Upper lobe of right lung (tissue), 1 donor: Measurements from ENCODE around the gene TAS1R3. TPM values are rescaled to one million over a fixed set of nuclear protein-coding genes. Genes with fewer than 3 reads are reported as not detected.
A peak's percentile ranks its signal among the peaks of the same experiment; 100 is the strongest.

Experiments
- ATAC-seq: fragments of 200-7000 bp; cut with Tn5 transposase; one replicate; pipeline ENCODE4 v1.9.1; 2020; ENCODE audit warnings: mild to moderate bottlenecking, moderate library complexity
- DNase-seq: peaks from one replicate; pipeline ENCODE4 v3.0.0-alpha.2; 2020
- H3K27ac ChIP-seq: fragments of 200-600 bp; one replicate; pipeline ENCODE4 v1.8.0; 2022
- H3K27me3 ChIP-seq: fragments of 200-600 bp; one replicate; pipeline ENCODE4 v1.8.0; 2022; ENCODE audit warnings: mild to moderate bottlenecking
- H3K36me3 ChIP-seq: fragments of 200-600 bp; one replicate; pipeline ENCODE4 v1.8.0; 2022
- H3K4me1 ChIP-seq: fragments of 200-600 bp; one replicate; pipeline ENCODE4 v1.8.0; 2022
- H3K4me3 ChIP-seq: fragments of 200-600 bp; one replicate; pipeline ENCODE4 v1.8.0; 2022; ENCODE audit warnings: mild to moderate bottlenecking
- H3K9me3 ChIP-seq: fragments of 200-600 bp; one replicate; pipeline ENCODE4 v1.8.0; 2022
- intact Hi-C: fragments of 100-400 bp; cut with DNase I; formaldehyde crosslinking; loops from one replicate; pipeline ENCODE4 v1.11.0; 2022
- long read RNA-seq: library from polyadenylated mRNA; unstranded; transcript quantifications from one replicate; pipeline ENCODE4 v2.0.0, GENCODE V29; 2021
- total RNA-seq: library from RNA; stranded (reverse); fragmentation: NEBNext Ultra II Directional; extraction: Animal tissue kit (Norgen Biotek cat#: 25700); gene quantifications from one replicate; pipeline ENCODE4 v1.2.1, GENCODE V29; 2021
- TF ChIP-seq, protein P1 (sequence below): fragments of 200-600 bp; IDR thresholded peaks from one replicate; pipeline ENCODE4 v1.8.0; 2022; ENCODE audit warnings: antibody characterized with exemption
- donor health status: DM: no; HTN: yes; CAD: no; lungs with severe emphysema.

The TAS1R3 gene
- 0.32 TPM for total RNA-seq
- long read RNA-seq, partial matches to known transcripts: 0 of 1 reads
- long read RNA-seq, other reads (novel, unspliced or antisense): 1 of 1 reads

DNA sequence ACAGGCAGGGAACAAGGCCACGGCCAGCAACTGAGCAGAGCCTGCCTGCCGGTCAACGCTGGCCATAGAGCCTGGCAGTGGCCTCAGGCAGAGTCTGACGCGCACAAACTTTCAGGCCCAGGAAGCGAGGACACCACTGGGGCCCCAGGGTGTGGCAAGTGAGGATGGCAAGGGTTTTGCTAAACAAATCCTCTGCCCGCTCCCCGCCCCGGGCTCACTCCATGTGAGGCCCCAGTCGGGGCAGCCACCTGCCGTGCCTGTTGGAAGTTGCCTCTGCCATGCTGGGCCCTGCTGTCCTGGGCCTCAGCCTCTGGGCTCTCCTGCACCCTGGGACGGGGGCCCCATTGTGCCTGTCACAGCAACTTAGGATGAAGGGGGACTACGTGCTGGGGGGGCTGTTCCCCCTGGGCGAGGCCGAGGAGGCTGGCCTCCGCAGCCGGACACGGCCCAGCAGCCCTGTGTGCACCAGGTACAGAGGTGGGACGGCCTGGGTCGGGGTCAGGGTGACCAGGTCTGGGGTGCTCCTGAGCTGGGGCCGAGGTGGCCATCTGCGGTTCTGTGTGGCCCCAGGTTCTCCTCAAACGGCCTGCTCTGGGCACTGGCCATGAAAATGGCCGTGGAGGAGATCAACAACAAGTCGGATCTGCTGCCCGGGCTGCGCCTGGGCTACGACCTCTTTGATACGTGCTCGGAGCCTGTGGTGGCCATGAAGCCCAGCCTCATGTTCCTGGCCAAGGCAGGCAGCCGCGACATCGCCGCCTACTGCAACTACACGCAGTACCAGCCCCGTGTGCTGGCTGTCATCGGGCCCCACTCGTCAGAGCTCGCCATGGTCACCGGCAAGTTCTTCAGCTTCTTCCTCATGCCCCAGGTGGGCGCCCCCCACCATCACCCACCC lies at the start of gene TAS1R3:
Gene TAS1R3, plus strand, starts transcription at position 213 of the 898 bp plus-strand sequence. Its CDS starts 66 bp downstream, at position 279.
- intact Hi-C loops: no loop called here
- TF ChIP-seq, protein P1, sequence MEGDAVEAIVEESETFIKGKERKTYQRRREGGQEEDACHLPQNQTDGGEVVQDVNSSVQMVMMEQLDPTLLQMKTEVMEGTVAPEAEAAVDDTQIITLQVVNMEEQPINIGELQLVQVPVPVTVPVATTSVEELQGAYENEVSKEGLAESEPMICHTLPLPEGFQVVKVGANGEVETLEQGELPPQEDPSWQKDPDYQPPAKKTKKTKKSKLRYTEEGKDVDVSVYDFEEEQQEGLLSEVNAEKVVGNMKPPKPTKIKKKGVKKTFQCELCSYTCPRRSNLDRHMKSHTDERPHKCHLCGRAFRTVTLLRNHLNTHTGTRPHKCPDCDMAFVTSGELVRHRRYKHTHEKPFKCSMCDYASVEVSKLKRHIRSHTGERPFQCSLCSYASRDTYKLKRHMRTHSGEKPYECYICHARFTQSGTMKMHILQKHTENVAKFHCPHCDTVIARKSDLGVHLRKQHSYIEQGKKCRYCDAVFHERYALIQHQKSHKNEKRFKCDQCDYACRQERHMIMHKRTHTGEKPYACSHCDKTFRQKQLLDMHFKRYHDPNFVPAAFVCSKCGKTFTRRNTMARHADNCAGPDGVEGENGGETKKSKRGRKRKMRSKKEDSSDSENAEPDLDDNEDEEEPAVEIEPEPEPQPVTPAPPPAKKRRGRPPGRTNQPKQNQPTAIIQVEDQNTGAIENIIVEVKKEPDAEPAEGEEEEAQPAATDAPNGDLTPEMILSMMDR: no peak
- Histone ChIP-seq H3K36me3 (peaks cover 17% of the 10 kb centered on the region), H3K9me3 (no peaks in the 10 kb centered on the region), H3K4me3 (no peak within 1 kb of the TSS), H3K27me3 (no peaks in the 10 kb centered on the region), H3K4me1 (peaks cover 4% of the 10 kb centered on the region), H3K27ac (no peak within 1 kb of the TSS)
- ATAC-seq (no peak), DNase-seq (no peak)

DNA sequence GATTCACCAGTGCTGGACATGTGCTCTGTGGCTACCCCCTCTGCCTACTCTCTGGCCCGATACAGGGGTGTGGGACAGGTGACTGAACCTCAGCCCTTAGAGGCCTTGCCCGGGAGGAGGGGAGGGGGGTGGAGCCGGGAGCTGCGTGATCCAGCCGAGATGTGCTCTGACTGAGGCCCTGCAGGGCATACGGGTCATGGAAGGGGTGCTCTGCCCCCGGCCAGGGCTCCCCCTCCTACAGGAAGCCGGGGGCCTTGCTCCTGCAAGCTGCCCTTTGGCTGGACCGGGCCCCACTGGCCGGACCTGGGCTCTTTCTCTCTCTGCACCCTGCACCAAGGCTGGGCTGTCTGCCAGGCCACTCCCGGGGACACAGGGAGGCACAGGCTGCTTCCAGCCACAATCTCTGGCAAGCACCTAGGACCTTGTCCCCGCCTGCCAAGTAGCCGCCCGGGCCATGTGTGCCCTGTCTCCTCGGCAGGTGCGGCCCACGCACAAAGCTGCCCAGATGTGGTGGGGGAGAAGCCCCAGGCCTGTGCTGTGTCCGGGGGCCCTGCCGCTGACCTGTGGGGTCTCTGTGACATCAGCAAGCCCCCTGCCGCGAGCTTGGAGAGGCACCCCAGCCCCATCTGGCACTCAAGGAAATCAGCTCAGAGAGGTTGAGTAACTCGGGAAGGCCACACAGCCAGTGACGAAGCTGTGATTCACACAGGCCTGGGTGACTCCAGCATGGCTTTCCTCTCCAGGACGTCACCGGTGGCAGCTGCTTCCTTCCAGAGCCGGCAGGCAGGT lies 49.4 kb upstream of the TAS1R3 start:
- Histone ChIP-seq H3K4me1 (no peaks in the 10 kb centered on the region), H3K36me3 (no peaks in the 10 kb centered on the region), H3K9me3 (no peaks in the 10 kb centered on the region), H3K27ac (no peak overlapping the region), H3K27me3 (peaks cover 9% of the 10 kb centered on the region), H3K4me3 (no peak overlapping the region)
- peak; percentile 80 for ATAC-seq
- TF ChIP-seq, protein P1: no peak
- DNase-seq: peak; percentile 91
- intact Hi-C loops: loop anchor here (10.0 kb wide), 1 partner anchor 157 kb away; no protein-coding TSS in a partner anchor

DNA sequence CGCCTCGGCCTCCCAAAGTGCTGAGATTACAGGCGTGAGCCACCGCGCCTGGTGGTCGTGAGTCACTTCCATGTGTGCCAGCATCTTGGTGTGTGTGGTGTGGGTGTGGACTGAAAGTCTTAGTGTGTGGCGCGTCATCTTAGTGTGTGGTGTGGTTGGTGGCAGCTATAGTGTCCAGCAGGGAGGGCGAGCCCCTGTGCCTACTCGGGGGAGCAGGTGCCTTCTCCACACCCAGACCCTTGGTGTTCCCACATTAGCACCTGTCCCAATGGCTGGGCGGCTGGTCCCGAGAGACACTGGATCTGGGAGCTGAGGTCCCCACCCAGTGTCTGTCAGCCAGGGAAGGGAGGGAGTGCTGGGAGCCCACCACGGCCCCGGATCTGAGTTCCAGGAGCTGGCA lies 48.1 kb upstream of the TAS1R3 start:
- DNase-seq (no peak), ATAC-seq (no peak)
- TF ChIP-seq, protein P1: no peak
- Histone ChIP-seq H3K4me1 (no peaks in the 10 kb centered on the region), H3K36me3 (no peaks in the 10 kb centered on the region), H3K27ac (no peak overlapping the region), H3K4me3 (no peak overlapping the region), H3K27me3 (peaks cover 14% of the 10 kb centered on the region), H3K9me3 (no peaks in the 10 kb centered on the region)
- intact Hi-C loops: loop anchor here (10.0 kb wide), 1 partner anchor 158 kb away; no protein-coding TSS in a partner anchor

DNA sequence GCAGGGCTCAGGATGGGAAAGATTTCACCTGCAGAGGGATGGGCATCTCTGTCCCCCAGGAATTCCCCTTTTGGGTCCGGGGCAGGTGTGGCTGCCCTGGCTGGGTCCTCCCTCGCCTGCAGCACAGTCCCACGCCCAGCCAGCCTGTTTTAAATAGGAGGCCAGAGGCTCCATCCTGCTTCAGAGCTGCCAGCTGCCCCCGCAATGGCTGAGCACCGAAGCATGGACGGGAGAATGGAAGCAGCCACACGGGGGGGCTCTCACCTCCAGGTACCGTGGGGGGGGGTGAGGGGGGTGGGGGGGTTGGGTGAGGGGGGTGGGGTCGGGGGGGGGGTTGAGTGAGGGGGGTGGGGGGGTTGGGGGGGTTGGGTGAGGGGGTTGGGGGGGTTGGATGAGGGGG lies 47.3 kb upstream of the TAS1R3 start:
- H3K4me1 ChIP-seq: no peaks in the 10 kb centered on the region
- ATAC-seq: no peak
- peaks cover 14% of the 10 kb centered on the region for H3K27me3 ChIP-seq
- H3K27ac ChIP-seq: no peak overlapping the region
- TF ChIP-seq, protein P1: no peak
- intact Hi-C loops: loop anchor here (10.0 kb wide), 1 partner anchor 159 kb away; no protein-coding TSS in a partner anchor
- no peaks in the 10 kb centered on the region for H3K9me3 ChIP-seq
- no peak for DNase-seq
- H3K36me3 ChIP-seq: no peaks in the 10 kb centered on the region
- no peak overlapping the region for H3K4me3 ChIP-seq

DNA sequence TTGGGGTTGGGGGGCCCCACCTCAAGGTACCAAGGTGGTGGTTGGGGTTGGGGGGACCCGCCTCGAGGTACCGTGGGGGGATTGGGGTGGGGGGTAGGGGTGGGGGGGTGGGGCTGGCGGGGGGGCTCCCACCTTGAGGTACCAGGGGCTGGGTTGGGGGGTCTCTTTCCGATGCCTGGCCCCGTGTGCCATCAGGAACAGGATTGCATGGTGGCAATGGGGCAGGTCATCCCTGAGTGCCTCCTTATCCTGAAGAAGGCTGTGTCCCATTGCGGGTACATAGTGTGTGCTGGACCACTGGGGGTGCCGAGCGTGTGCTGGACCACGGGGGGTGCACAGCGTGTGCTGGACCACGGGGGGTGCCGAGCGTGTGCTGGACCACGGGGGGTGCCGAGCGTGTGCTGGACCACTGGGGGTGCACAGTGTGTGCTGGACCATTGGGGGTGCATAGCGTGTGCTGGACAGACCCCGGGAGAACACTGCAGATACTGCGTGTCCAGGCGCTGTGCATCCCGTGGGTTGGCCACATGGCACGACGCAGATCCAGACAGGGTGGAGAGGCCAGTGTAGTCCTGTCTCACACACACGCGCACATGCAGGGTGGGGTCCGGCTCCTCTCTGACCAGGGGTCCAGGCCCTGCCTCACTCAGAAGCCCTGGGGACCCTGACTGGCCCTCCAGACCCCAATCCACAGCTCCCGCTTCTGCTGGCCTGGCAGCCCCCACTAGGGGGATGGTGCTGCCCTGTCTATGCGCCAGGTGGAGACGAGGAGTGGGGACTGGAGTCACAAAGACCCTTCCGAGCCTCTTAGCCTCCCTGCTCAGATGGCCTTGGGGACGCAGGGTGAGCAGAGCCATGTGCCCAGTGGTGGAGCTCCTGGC lies 46.6 kb upstream of the TAS1R3 start:
- DNase-seq (no peak), ATAC-seq (no peak)
- H3K27ac ChIP-seq: no peak overlapping the region
- no peaks in the 10 kb centered on the region for H3K4me1 ChIP-seq
- no peaks in the 10 kb centered on the region for H3K36me3 ChIP-seq
- peaks cover 14% of the 10 kb centered on the region for H3K27me3 ChIP-seq
- no peaks in the 10 kb centered on the region for H3K9me3 ChIP-seq
- no peak overlapping the region for H3K4me3 ChIP-seq
- intact Hi-C loops: loop anchor here (10.0 kb wide), 1 partner anchor 160 kb away; no protein-coding TSS in a partner anchor
- TF ChIP-seq, protein P1: no peak
